ENCODE measurements around the gene FOXK2. TPM values are rescaled to one million over a fixed set of nuclear protein-coding genes. Genes with fewer than 3 reads are reported as not detected.

The FOXK2 gene
- total RNA-seq, 1 experiment from 2014 or later: 118 TPM

DNA sequence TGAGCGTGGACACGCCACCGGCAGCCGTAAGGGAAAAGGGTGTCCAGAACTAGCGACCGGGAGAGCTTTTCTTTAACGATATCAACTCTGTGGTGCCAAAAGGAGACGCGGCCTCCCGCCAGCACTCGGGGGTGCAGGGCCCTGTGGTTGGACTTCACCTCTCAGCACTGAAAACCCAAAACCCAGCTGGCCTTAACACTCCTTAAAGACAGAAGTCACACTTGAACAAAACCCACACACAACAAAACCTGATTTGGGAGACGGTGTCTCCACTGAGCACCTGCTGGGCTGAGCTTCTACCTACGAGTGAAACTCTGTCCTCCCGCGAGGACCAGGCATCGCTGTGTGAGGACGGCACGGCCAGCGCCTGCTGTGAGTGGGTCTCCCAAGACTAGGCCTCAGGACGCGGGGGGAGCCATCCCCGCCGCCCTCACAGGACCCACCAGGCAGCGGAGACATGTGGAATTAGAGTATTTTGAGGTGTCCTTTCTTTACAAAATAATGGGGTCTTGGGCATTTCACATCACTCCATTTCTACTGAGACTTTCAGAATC, 82.0 kb downstream of the FOXK2 start:
- H3K4me3 ChIP-seq (ENCODE audit: low read depth, low read length): no peak overlapping the region
- intact Hi-C loops (cut with micrococcal nuclease; ENCODE audit: unreplicated experiment): no loop called here
- TF ChIP-seq, protein P1, sequence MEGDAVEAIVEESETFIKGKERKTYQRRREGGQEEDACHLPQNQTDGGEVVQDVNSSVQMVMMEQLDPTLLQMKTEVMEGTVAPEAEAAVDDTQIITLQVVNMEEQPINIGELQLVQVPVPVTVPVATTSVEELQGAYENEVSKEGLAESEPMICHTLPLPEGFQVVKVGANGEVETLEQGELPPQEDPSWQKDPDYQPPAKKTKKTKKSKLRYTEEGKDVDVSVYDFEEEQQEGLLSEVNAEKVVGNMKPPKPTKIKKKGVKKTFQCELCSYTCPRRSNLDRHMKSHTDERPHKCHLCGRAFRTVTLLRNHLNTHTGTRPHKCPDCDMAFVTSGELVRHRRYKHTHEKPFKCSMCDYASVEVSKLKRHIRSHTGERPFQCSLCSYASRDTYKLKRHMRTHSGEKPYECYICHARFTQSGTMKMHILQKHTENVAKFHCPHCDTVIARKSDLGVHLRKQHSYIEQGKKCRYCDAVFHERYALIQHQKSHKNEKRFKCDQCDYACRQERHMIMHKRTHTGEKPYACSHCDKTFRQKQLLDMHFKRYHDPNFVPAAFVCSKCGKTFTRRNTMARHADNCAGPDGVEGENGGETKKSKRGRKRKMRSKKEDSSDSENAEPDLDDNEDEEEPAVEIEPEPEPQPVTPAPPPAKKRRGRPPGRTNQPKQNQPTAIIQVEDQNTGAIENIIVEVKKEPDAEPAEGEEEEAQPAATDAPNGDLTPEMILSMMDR (IDR thresholded peaks at IDR 0.05; ENCODE audit: insufficient read depth in 1 of 2, low read depth in 1 of 2, low read length in 1 of 2, severe bottlenecking in 1 of 2, unreplicated experiment in 1 of 2): no peak
- ChIA-PET POLR2A (no interaction called here), CTCF (no interaction called here)
- Mint-ChIP-seq H3K36me3 (ENCODE audit: insufficient read depth, unreplicated experiment) (peaks cover 97% of the 10 kb centered on the region), H3K4me3 (ENCODE audit: unreplicated experiment) (no peak overlapping the region), H3K4me1 (ENCODE audit: low read depth, unreplicated experiment) (no peaks in the 10 kb centered on the region), H3K27ac (ENCODE audit: unreplicated experiment) (no peak overlapping the region), H3K9me3 (ENCODE audit: unreplicated experiment) (no peaks in the 10 kb centered on the region), H3K27me3 (ENCODE audit: insufficient read depth, unreplicated experiment) (no peaks in the 10 kb centered on the region)
- H3K4me1 ChIP-seq: no peaks in the 10 kb centered on the region
- H3K9me3 ChIP-seq: no peaks in the 10 kb centered on the region
- no peaks in the 10 kb centered on the region for H3K27me3 ChIP-seq (replicated peaks; ENCODE audit: control insufficient read depth, insufficient read depth, low read length)
- DNase-seq: no peak
- BruUV-seq (replicated peaks): TSS peak; percentile 42
- peaks cover 3% of the 10 kb centered on the region; the same call in 1 of the 2 replicates for H3K36me3 ChIP-seq (ENCODE audit: control insufficient read depth, insufficient read depth, low read length)

DNA sequence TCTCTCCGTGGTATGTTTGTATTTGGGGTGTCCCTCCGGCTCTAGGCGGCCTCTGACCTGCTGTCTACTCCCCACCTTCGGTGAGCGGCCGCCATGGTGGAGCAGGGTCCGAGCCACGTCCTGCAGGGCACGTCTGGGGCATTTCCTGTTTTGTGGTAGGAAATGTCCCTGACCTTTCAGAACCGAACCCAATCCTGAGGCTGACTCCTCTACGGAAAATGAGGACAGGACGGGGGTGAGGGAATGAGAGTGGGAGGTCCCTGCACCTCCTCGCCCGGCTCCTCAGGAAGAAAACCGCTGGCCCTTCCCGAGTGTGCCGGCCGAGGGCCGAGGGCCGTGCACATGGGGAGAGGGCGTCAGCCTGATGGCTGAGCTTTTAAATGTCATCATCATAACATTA, 83.0 kb downstream of the FOXK2 start:
- no peak overlapping the region for H3K4me3 Mint-ChIP-seq (ENCODE audit: unreplicated experiment)
- Histone ChIP-seq H3K4me3 (ENCODE audit: low read depth, low read length) (no peak overlapping the region), H3K9me3 (no peaks in the 10 kb centered on the region), H3K36me3 (ENCODE audit: control insufficient read depth, insufficient read depth, low read length) (peaks cover 3% of the 10 kb centered on the region; the same call in 1 of the 2 replicates), H3K27me3 (replicated peaks; ENCODE audit: control insufficient read depth, insufficient read depth, low read length) (no peaks in the 10 kb centered on the region), H3K4me1 (no peaks in the 10 kb centered on the region)
- no peak overlapping the region for H3K27ac Mint-ChIP-seq (ENCODE audit: unreplicated experiment)
- no peak for DNase-seq
- H3K4me1 Mint-ChIP-seq (ENCODE audit: low read depth, unreplicated experiment): no peaks in the 10 kb centered on the region
- intact Hi-C loops (cut with micrococcal nuclease; ENCODE audit: unreplicated experiment): no loop called here
- no peaks in the 10 kb centered on the region for H3K9me3 Mint-ChIP-seq (ENCODE audit: unreplicated experiment)
- ChIA-PET CTCF (no interaction called here), POLR2A (no interaction called here)
- peaks cover 97% of the 10 kb centered on the region for H3K36me3 Mint-ChIP-seq (ENCODE audit: insufficient read depth, unreplicated experiment)
- H3K27me3 Mint-ChIP-seq (ENCODE audit: insufficient read depth, unreplicated experiment): no peaks in the 10 kb centered on the region
- no TSS peak for BruUV-seq (replicated peaks)
- TF ChIP-seq, protein P1 (IDR thresholded peaks at IDR 0.05; ENCODE audit: insufficient read depth in 1 of 2, low read depth in 1 of 2, low read length in 1 of 2, severe bottlenecking in 1 of 2, unreplicated experiment in 1 of 2): no peak

DNA sequence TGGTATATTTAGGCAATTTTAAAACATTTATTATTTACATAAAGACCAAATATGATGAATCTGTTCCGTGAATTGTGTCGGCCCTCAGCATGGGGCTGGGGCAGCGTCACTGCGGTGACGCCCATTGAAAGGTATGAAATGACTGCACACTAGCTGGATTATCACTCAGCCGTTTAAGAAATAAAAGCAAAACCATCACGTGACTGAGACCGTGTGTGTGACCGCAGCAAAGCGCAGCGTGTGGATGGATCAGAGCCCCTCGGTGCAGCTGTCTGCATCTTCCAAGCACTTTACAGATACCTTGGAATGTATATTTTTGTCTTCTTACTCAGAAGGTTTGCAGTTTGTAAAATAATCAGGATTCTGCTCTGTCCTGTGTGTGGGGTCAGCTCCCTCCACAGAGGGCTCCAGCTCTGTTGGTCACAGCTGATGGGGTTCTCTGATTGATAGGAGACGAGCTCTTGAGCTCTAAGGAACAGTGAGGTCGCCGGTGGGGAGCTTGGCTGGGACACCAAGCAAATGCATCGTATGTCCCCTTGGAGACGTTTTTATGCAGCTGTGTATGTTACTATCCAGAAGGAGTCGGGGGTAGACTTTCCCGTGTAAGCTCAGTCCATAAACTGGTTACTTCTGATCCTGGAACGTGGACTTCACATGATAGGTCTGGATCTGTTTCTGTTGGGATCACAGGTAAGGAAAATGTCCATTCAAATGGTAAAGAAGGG, 83.6 kb downstream of the FOXK2 start:
- POLR2A ChIA-PET: no interaction called here
- CTCF ChIA-PET: interaction anchor here (0.6 kb wide), 1 partner anchor 37 kb away, joined by 3 read pairs; no protein-coding TSS in a partner anchor
- H3K27ac Mint-ChIP-seq (ENCODE audit: unreplicated experiment): no peak overlapping the region

More for the DNA sequence above, 83.6 kb downstream of the FOXK2 start:
- TF ChIP-seq, protein P1 (IDR thresholded peaks at IDR 0.05; ENCODE audit: insufficient read depth in 1 of 2, low read depth in 1 of 2, low read length in 1 of 2, severe bottlenecking in 1 of 2, unreplicated experiment in 1 of 2): no peak
- Mint-ChIP-seq H3K36me3 (ENCODE audit: insufficient read depth, unreplicated experiment) (peaks cover 97% of the 10 kb centered on the region), H3K4me1 (ENCODE audit: low read depth, unreplicated experiment) (no peaks in the 10 kb centered on the region), H3K9me3 (ENCODE audit: unreplicated experiment) (no peaks in the 10 kb centered on the region), H3K4me3 (ENCODE audit: unreplicated experiment) (no peak overlapping the region), H3K27me3 (ENCODE audit: insufficient read depth, unreplicated experiment) (no peaks in the 10 kb centered on the region)
- intact Hi-C loops (cut with micrococcal nuclease; ENCODE audit: unreplicated experiment): no loop called here
- H3K4me3 ChIP-seq (ENCODE audit: low read depth, low read length): no peak overlapping the region
- DNase-seq: no peak
- peaks cover 3% of the 10 kb centered on the region; the same call in 1 of the 2 replicates for H3K36me3 ChIP-seq (ENCODE audit: control insufficient read depth, insufficient read depth, low read length)
- H3K4me1 ChIP-seq: no peaks in the 10 kb centered on the region
- no TSS peak for BruUV-seq (replicated peaks)
- H3K27me3 ChIP-seq (replicated peaks; ENCODE audit: control insufficient read depth, insufficient read depth, low read length): no peaks in the 10 kb centered on the region
- no peaks in the 10 kb centered on the region for H3K9me3 ChIP-seq
